CD4-positive, CD25-positive, alpha-beta regulatory T cell (primary cell): ENCODE measurements around the gene LIMS1. TPM values are rescaled to one million over a fixed set of nuclear protein-coding genes. Genes with fewer than 3 reads are reported as not detected.
"Not testable (repeated sequence)": the region's sequence is repeated elsewhere in the genome, so short reads cannot be mapped to it uniquely, and the experiment has no call there.

Source experiments
- ATAC-seq, 2 donors: fragments of 150-1000 bp; cut with Tn5 transposase; one replicate each; pipeline ENCODE4 v1.10.0; 2021; ENCODE audit warnings: low read depth in 2 of 2, moderate number of reproducible peaks in 2 of 2, moderate library complexity in 1 of 2
- DNase-seq, 3 donors: peaks; one replicate each; pipeline versions ENCODE4 v3.0.0 to v3.0.0-alpha.2; 2012 to 2022; ENCODE audit warnings: mixed read lengths in 1 of 3
- H3K27ac ChIP-seq: one replicate; pipeline ENCODE4 v1.7.0; 2013; ENCODE audit warnings: mild to moderate bottlenecking, low read length; ENCODE audit not compliant: insufficient read depth, poor library complexity, severe bottlenecking
- H3K27me3 ChIP-seq: one replicate; pipeline ENCODE4 v1.7.0; 2013; ENCODE audit warnings: low read length; ENCODE audit not compliant: control insufficient read depth, insufficient read depth
- H3K36me3 ChIP-seq: one replicate; pipeline ENCODE4 v1.7.0; 2013; ENCODE audit warnings: mild to moderate bottlenecking, low read length, moderate library complexity; ENCODE audit not compliant: control insufficient read depth, insufficient read depth
- H3K4me1 ChIP-seq: 2 replicates; pipeline ENCODE4 v1.7.0; 2013; ENCODE audit warnings: mild to moderate bottlenecking, low read length; ENCODE audit not compliant: insufficient read depth, control insufficient read depth, poor library complexity, severe bottlenecking
- H3K4me3 ChIP-seq: one replicate; pipeline ENCODE4 v1.7.0; 2013; ENCODE audit warnings: low read depth, mild to moderate bottlenecking, low read length, moderate library complexity
- H3K9me3 ChIP-seq, 2 experiments: 1 replicate in 1 of 2; 2 replicates in 1 of 2; pipeline ENCODE4 v1.7.0; 2013; ENCODE audit warnings: low read length in 2 of 2, mild to moderate bottlenecking in 1 of 2, moderate library complexity in 1 of 2; ENCODE audit not compliant: control insufficient read depth in 2 of 2
- H3K27ac Mint-ChIP-seq, 3 donors: one replicate each; pipeline ENCODE4 v1.8.0; 2020 to 2022; ENCODE audit warnings: mild to moderate bottlenecking in 3 of 3, mixed read lengths in 3 of 3, moderate library complexity in 2 of 3
- H3K27me3 Mint-ChIP-seq: one replicate; pipeline ENCODE4 v1.8.0; 2022; ENCODE audit warnings: mild to moderate bottlenecking, mixed read lengths
- H3K36me3 Mint-ChIP-seq: one replicate; pipeline ENCODE4 v1.8.0; 2020; ENCODE audit warnings: mixed read lengths
- H3K4me1 Mint-ChIP-seq, 4 donors: one replicate each; pipeline ENCODE4 v1.8.0; 2020 to 2022; ENCODE audit warnings: mixed read lengths in 4 of 4, mild to moderate bottlenecking in 1 of 4
- H3K4me3 Mint-ChIP-seq, 4 donors: one replicate each; pipeline ENCODE4 v1.8.0; 2020 to 2022; ENCODE audit warnings: mild to moderate bottlenecking in 4 of 4, mixed read lengths in 4 of 4, moderate library complexity in 3 of 4
- H3K9me3 Mint-ChIP-seq, 7 donors: one replicate each; pipeline ENCODE4 v1.8.0; 2020 to 2022; ENCODE audit warnings: mixed read lengths in 7 of 7, mild to moderate bottlenecking in 3 of 7, moderate library complexity in 2 of 7
- polyA plus RNA-seq, 4 donors: library from polyadenylated mRNA; unstranded; fragments of 300-500 nt; fragmentation: Illumina TruSeq; gene quantifications; one replicate each; pipeline ENCODE4 v1.2.3, GENCODE V29; 2021
- total RNA-seq: library from RNA; stranded (reverse); gene quantifications from one replicate; pipeline ENCODE4 v1.2.3, GENCODE V29; 2022

The LIMS1 gene
- total and polyA plus RNA-seq, 5 donors from 2014 or later, result 109 to 235 (median 158) TPM

- no peaks in the 10 kb centered on the region for H3K36me3 ChIP-seq
- no peak overlapping the region for H3K4me3 ChIP-seq
- H3K27ac ChIP-seq, result no peak overlapping the region
- H3K9me3 ChIP-seq, result no peaks in the 10 kb centered on the region
- H3K36me3 Mint-ChIP-seq, result no peaks in the 10 kb centered on the region
- ATAC-seq (no peak), DNase-seq (no peak)
- no peaks in the 10 kb centered on the region for H3K9me3 Mint-ChIP-seq
- no peaks in the 10 kb centered on the region for H3K27me3 Mint-ChIP-seq
- no peaks in the 10 kb centered on the region for H3K27me3 ChIP-seq
- no peak overlapping the region for H3K4me3 Mint-ChIP-seq
- no peak overlapping the region for H3K27ac Mint-ChIP-seq
- peaks cover 5 to 18% (median 6%) of the 10 kb centered on the region in 4 donors for H3K4me1 Mint-ChIP-seq
- no peaks in the 10 kb centered on the region for H3K4me1 ChIP-seq
Measured at GRCh38 chr2:108553209-108553919, 19.1 kb downstream of the LIMS1 start.

- DNase-seq, result no peak
- Histone ChIP-seq H3K27ac (no peak overlapping the region), H3K27me3 (no peaks in the 10 kb centered on the region), H3K9me3 (no peaks in the 10 kb centered on the region), H3K4me3 (no peak overlapping the region), H3K4me1 (no peaks in the 10 kb centered on the region), H3K36me3 (no peaks in the 10 kb centered on the region)
- no peaks in the 10 kb centered on the region for H3K9me3 Mint-ChIP-seq
- H3K4me3 Mint-ChIP-seq, result no peak overlapping the region
- no peak for ATAC-seq
- no peaks in the 10 kb centered on the region for H3K36me3 Mint-ChIP-seq
- H3K27me3 Mint-ChIP-seq, result no peaks in the 10 kb centered on the region
- peaks cover 5 to 20% (median 6%) of the 10 kb centered on the region in 4 donors for H3K4me1 Mint-ChIP-seq
- peak overlapping the region in 2 of 3 donors; percentile 13 to 53 for H3K27ac Mint-ChIP-seq
Measured at GRCh38 chr2:108554528-108554927, 20.3 kb downstream of the LIMS1 start.

GRCh38 chr2:108555572-108555971 is 21.3 kb downstream of the LIMS1 start:
- Mint-ChIP-seq H3K9me3 (no peaks in the 10 kb centered on the region), H3K4me3 (no peak overlapping the region), H3K36me3 (no peaks in the 10 kb centered on the region), H3K4me1 (peaks cover 5 to 22% (median 10%) of the 10 kb centered on the region in 4 donors), H3K27ac (no peak overlapping the region), H3K27me3 (no peaks in the 10 kb centered on the region)
- no peaks in the 10 kb centered on the region for H3K36me3 ChIP-seq
- ATAC-seq (no peak), DNase-seq (no peak)
- H3K4me3 ChIP-seq, result no peak overlapping the region
- no peak overlapping the region for H3K27ac ChIP-seq
- H3K9me3 ChIP-seq, result no peaks in the 10 kb centered on the region
- no peaks in the 10 kb centered on the region for H3K27me3 ChIP-seq
- H3K4me1 ChIP-seq, result no peaks in the 10 kb centered on the region

- H3K27me3 Mint-ChIP-seq, H3K9me3 Mint-ChIP-seq, H3K4me3 Mint-ChIP-seq, H3K27ac Mint-ChIP-seq, H3K27ac ChIP-seq, H3K27me3 ChIP-seq, H3K36me3 Mint-ChIP-seq, H3K4me1 ChIP-seq, DNase-seq, H3K9me3 ChIP-seq, H3K4me3 ChIP-seq, ATAC-seq, H3K36me3 ChIP-seq: not testable (repeated sequence)
- H3K4me1 Mint-ChIP-seq, result peaks cover 5 to 22% (median 11%) of the 10 kb centered on the region in 4 donors
Measured at GRCh38 chr2:108556581-108556980, 22.3 kb downstream of the LIMS1 start.

- Histone ChIP-seq H3K4me1 (no peaks in the 10 kb centered on the region), H3K27me3 (no peaks in the 10 kb centered on the region), H3K27ac (no peak overlapping the region), H3K9me3 (no peaks in the 10 kb centered on the region), H3K36me3 (no peaks in the 10 kb centered on the region), H3K4me3 (no peak overlapping the region)
- H3K27me3 Mint-ChIP-seq, result no peaks in the 10 kb centered on the region
- peaks cover 5 to 30% (median 14%) of the 10 kb centered on the region in 4 donors for H3K4me1 Mint-ChIP-seq
- H3K27ac Mint-ChIP-seq, result no peak overlapping the region
- ATAC-seq (no peak), DNase-seq (no peak)
- H3K4me3 Mint-ChIP-seq, result no peak overlapping the region
- no peaks in the 10 kb centered on the region for H3K9me3 Mint-ChIP-seq
- H3K36me3 Mint-ChIP-seq, result peaks cover 6% of the 10 kb centered on the region
Measured at GRCh38 chr2:108560241-108560811, 26.1 kb downstream of the LIMS1 start.

GRCh38 chr2:108560895-108561530 is 26.7 kb downstream of the LIMS1 start:
- H3K27ac Mint-ChIP-seq, result peak overlapping the region in 1 of 3 donors; percentile 20

GRCh38 chr2:108562274-108562673 is 28.0 kb downstream of the LIMS1 start:
- no peaks in the 10 kb centered on the region for H3K27me3 ChIP-seq
- DNase-seq (no peak), ATAC-seq (no peak)
- no peak overlapping the region for H3K4me3 Mint-ChIP-seq
- H3K9me3 ChIP-seq, result no peaks in the 10 kb centered on the region
- no peak overlapping the region for H3K27ac ChIP-seq
- H3K27ac Mint-ChIP-seq, result peak overlapping the region in 1 of 3 donors; percentile 45
- H3K36me3 ChIP-seq, result no peaks in the 10 kb centered on the region
- H3K9me3 Mint-ChIP-seq, result no peaks in the 10 kb centered on the region
- no peak overlapping the region for H3K4me3 ChIP-seq
- H3K4me1 ChIP-seq, result peaks cover 10% of the 10 kb centered on the region
- H3K36me3 Mint-ChIP-seq, result peaks cover 6% of the 10 kb centered on the region
- H3K4me1 Mint-ChIP-seq, result peaks cover 11 to 40% (median 20%) of the 10 kb centered on the region in 4 donors
- no peaks in the 10 kb centered on the region for H3K27me3 Mint-ChIP-seq

More at GRCh38 chr2:108560895-108561530, 26.7 kb downstream of the LIMS1 start:
- peaks cover 6% of the 10 kb centered on the region for H3K36me3 Mint-ChIP-seq
- no peaks in the 10 kb centered on the region for H3K27me3 Mint-ChIP-seq
- no peaks in the 10 kb centered on the region for H3K9me3 Mint-ChIP-seq
- H3K9me3 ChIP-seq, result no peaks in the 10 kb centered on the region
- H3K27me3 ChIP-seq, result no peaks in the 10 kb centered on the region
- H3K4me1 Mint-ChIP-seq, result peaks cover 11 to 37% (median 16%) of the 10 kb centered on the region in 4 donors
- H3K36me3 ChIP-seq, result no peaks in the 10 kb centered on the region
- no peak overlapping the region for H3K4me3 ChIP-seq
- DNase-seq, result no peak
- no peak overlapping the region for H3K4me3 Mint-ChIP-seq
- ATAC-seq, result no peak
- peaks cover 7% of the 10 kb centered on the region for H3K4me1 ChIP-seq
- no peak overlapping the region for H3K27ac ChIP-seq
